Activated CD8-positive, alpha-beta T cell treated with anti-CD3 and anti-CD28 coated beads for 36 hours (primary cell): Measurements from ENCODE around the gene LPP. TPM values are rescaled to one million over a fixed set of nuclear protein-coding genes. Genes with fewer than 3 reads are reported as not detected.

Experiments
- ATAC-seq: fragments of 200-7000 bp; cut with Tn5 transposase; one replicate; pipeline ENCODE4 v1.10.0; 2021; ENCODE audit warnings: mild to moderate bottlenecking, moderate library complexity
- CTCF ChIA-PET: fragments of 350-600 bp; sonication (Branson Sonifier 250); formaldehyde crosslinking; loops from one replicate; lab custom pipeline; 2021; ENCODE audit warnings: antibody characterized with exemption; lab: Charles Lee
- POLR2A ChIA-PET: fragments of 350-600 bp; sonication (Branson Sonifier 250); formaldehyde crosslinking; loops from one replicate; lab custom pipeline; 2021; ENCODE audit warnings: antibody characterized with exemption; lab: Charles Lee
- DNase-seq: peaks from one replicate; pipeline ENCODE4 v3.0.0-alpha.2; 2020
- H3K27ac Mint-ChIP-seq: one replicate; pipeline ENCODE4 v1.8.0; 2021; ENCODE audit warnings: mild to moderate bottlenecking, mixed read lengths
- H3K27me3 Mint-ChIP-seq: one replicate; pipeline ENCODE4 v1.8.0; 2021; ENCODE audit warnings: mixed read lengths
- H3K36me3 Mint-ChIP-seq: one replicate; pipeline ENCODE4 v1.8.0; 2021; ENCODE audit warnings: low read depth, mixed read lengths
- H3K4me1 Mint-ChIP-seq: one replicate; pipeline ENCODE4 v1.8.0; 2021; ENCODE audit warnings: low read depth, mixed read lengths
- H3K4me3 Mint-ChIP-seq: one replicate; pipeline ENCODE4 v1.8.0; 2021; ENCODE audit warnings: mild to moderate bottlenecking, moderate library complexity, mixed read lengths
- H3K9me3 Mint-ChIP-seq: one replicate; pipeline ENCODE4 v1.8.0; 2021; ENCODE audit warnings: mixed read lengths
- CTCF ChIP-seq: fragments of 200-600 bp; IDR thresholded peaks from one replicate; pipeline ENCODE4 v1.8.0; 2022; ENCODE audit warnings: antibody characterized with exemption, mild to moderate bottlenecking
- intact Hi-C: fragments of 100-400 bp; cut with micrococcal nuclease; formaldehyde crosslinking; loops from one replicate; pipeline ENCODE4 v1.10.0; 2022
- total RNA-seq, 2 experiments: library from RNA; stranded (reverse); gene quantifications; one replicate each; pipeline ENCODE4 v1.2.3, GENCODE V29; 2021

LPP gene
- total RNA-seq, 2 experiments from 2014 or later = 16.4 to 22.6 TPM

DNA sequence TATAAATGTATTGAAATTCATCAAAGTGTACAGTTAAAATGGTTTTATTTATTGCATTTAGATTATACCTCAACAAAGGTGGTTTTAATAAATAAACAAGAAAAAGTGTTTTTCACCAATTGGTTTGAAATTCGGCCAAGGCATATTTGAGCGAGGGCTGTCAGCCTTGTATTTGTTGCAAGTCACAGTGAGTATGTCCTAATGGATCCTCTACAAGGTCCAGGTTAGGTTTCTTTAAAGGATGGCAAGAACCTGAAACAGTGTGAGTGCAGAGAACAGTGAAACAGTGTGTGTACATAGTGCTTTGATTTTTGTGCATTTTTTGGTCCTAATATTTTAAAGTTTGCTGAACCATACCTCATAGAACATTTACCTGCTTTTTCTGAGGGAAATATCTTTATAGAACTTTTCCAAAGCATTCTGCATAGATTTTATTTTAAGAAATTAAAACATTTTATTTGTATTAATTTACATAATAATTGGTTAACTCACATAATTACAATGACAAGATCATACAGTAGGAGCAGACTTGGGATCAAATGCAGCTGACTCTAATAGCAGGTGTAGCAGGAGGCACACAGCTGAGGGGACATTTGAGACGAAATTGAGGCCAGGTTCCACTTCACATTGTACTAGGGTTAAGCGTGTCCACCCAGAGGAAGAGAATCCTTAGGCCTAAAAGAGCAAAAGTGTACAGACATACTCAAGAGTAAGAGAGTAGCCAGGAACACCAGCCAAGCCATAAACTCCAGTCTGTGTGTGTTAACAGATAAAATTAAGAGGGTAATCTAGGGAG is 589.0 kb downstream of the LPP start:
- Mint-ChIP-seq H3K27me3 (no peaks in the 10 kb centered on the region), H3K27ac (no peak overlapping the region), H3K36me3 (no peaks in the 10 kb centered on the region), H3K4me1 (no peaks in the 10 kb centered on the region), H3K4me3 (no peak overlapping the region), H3K9me3 (no peaks in the 10 kb centered on the region)
- POLR2A ChIA-PET = no interaction called here
- CTCF ChIA-PET = interaction anchor here (1.2 kb wide), 1 partner anchor 8 kb away, joined by 3 read pairs; no protein-coding TSS in a partner anchor
- intact Hi-C loops = no loop called here
- DNase-seq (no peak), ATAC-seq (no peak)
- no peak for TF ChIP-seq CTCF

DNA sequence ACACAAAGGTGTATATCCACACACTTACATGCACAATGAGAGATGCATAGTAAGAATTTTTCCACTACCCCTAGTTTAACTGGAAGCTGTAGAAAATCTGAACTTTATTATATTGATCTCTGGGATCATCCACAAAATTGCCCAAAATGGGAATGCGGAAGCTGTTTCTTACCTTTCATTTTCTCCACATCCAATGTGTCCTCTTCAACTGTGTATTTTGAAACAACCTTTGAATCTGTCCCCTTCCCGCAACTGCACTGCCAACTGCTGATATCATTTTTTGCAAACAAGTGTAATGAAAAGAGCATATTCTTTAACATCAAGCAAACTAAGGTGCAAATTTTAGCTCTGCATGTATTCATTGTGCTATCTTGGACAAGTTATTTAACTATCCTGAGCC is 590.2 kb downstream of the LPP start:
- Mint-ChIP-seq H3K27me3 (no peaks in the 10 kb centered on the region), H3K9me3 (no peaks in the 10 kb centered on the region), H3K4me3 (no peak overlapping the region), H3K27ac (no peak overlapping the region), H3K4me1 (no peaks in the 10 kb centered on the region), H3K36me3 (no peaks in the 10 kb centered on the region)
- intact Hi-C loops = no loop called here
- ATAC-seq (no peak), DNase-seq (no peak)
- CTCF ChIA-PET = interaction anchor here (0.6 to 1.2 kb wide), 2 partner anchors 9 to 1004 kb away, joined by 3 read pairs; no protein-coding TSS in a partner anchor
- POLR2A ChIA-PET = no interaction called here
- no peak for TF ChIP-seq CTCF

DNA sequence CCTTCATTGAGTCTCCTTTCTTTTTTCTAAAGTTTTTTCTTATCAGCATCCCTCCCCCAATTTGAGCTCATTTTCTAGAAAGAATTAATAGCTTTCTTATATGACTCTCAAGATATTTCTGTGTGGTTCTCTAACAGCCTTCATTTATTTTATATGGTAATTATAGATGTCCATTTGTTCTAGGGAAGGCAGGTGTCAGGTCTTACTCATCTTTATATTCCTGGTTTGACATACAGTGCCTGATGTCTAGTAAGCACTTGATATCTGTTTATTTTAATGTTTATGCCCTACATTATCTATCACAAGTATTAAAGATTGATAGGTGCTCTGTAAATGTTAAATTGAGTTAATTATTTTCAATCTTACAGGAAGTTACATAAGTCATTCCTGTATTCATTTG is 591.1 kb downstream of the LPP start:
- POLR2A ChIA-PET = no interaction called here
- Mint-ChIP-seq H3K27ac (no peak overlapping the region), H3K9me3 (no peaks in the 10 kb centered on the region), H3K27me3 (no peaks in the 10 kb centered on the region), H3K36me3 (no peaks in the 10 kb centered on the region), H3K4me1 (no peaks in the 10 kb centered on the region), H3K4me3 (no peak overlapping the region)
- CTCF ChIA-PET = no interaction called here
- ATAC-seq (no peak), DNase-seq (no peak)
- TF ChIP-seq CTCF = no peak
- intact Hi-C loops = no loop called here

GRCh38 chr3:188746291-188746783 is 592.4 kb downstream of the LPP start:
- Mint-ChIP-seq H3K27ac (no peak overlapping the region), H3K9me3 (no peaks in the 10 kb centered on the region), H3K4me3 (no peak overlapping the region), H3K36me3 (no peaks in the 10 kb centered on the region), H3K27me3 (no peaks in the 10 kb centered on the region), H3K4me1 (peaks cover 7% of the 10 kb centered on the region)
- no peak for DNase-seq
- CTCF ChIA-PET = interaction anchor here (1.2 kb wide), 3 partner anchors 18 to 1006 kb away, joined by 3 read pairs; no protein-coding TSS in a partner anchor
- TF ChIP-seq CTCF = no peak
- intact Hi-C loops = no loop called here
- POLR2A ChIA-PET = no interaction called here
- ATAC-seq = no peak

GRCh38 chr3:188747489-188747888 is 593.5 kb downstream of the LPP start:
- no peaks in the 10 kb centered on the region for H3K36me3 Mint-ChIP-seq
- H3K27ac Mint-ChIP-seq = no peak overlapping the region
- intact Hi-C loops = no loop called here
- H3K27me3 Mint-ChIP-seq = no peaks in the 10 kb centered on the region
- no peak overlapping the region for H3K4me3 Mint-ChIP-seq
- ChIA-PET CTCF (interaction anchor here (1.1 to 3.1 kb wide), 3 partner anchors 11 to 1010 kb away, joined by 3 to 21 read pairs (median 3); no protein-coding TSS in a partner anchor), POLR2A (interaction anchor here (0.6 kb wide), 1 partner anchor 18 kb away, joined by 3 read pairs; no protein-coding TSS in a partner anchor)
- ATAC-seq (no peak), DNase-seq (no peak)
- no peak for TF ChIP-seq CTCF
- no peaks in the 10 kb centered on the region for H3K9me3 Mint-ChIP-seq
- H3K4me1 Mint-ChIP-seq = peaks cover 14% of the 10 kb centered on the region
